LoVo (cell line): Measurements from ENCODE around the gene ADAMTS20.
"Not testable (repeated sequence)": the region's sequence is repeated elsewhere in the genome, so short reads cannot be mapped to it uniquely, and the experiment has no call there.

Source experiments
- DNase-seq: peaks from one replicate; pipeline ENCODE4 v3.0.0-alpha.2; 2016; ENCODE audit warnings: low spot score

ADAMTS20 gene

GRCh38 chr12:43551971-43552559 is at the start of gene ADAMTS20:
TSS of gene ADAMTS20 (minus strand) at chr12:43552203. CDS start at chr12:43551921, 282 bp downstream.
- no peak for DNase-seq

GRCh38 chr12:43599708-43600107 is 47.7 kb upstream of the ADAMTS20 start:
- DNase-seq = no peak

- no peak for DNase-seq
Measured at GRCh38 chr12:43599066-43599465, 47.1 kb upstream of the ADAMTS20 start.

GRCh38 chr12:43590307-43590706 is 38.3 kb upstream of the ADAMTS20 start:
- DNase-seq = no peak

- no peak for DNase-seq
Measured at GRCh38 chr12:43586646-43587245, 34.7 kb upstream of the ADAMTS20 start.

- DNase-seq = no peak
Measured at GRCh38 chr12:43585676-43586075, 33.7 kb upstream of the ADAMTS20 start.

- no peak for DNase-seq
Measured at GRCh38 chr12:43580601-43581000, 28.6 kb upstream of the ADAMTS20 start.

- no peak for DNase-seq
Measured at GRCh38 chr12:43579206-43579605, 27.2 kb upstream of the ADAMTS20 start.

- no peak for DNase-seq
Measured at GRCh38 chr12:43578782-43579181, 26.8 kb upstream of the ADAMTS20 start.

GRCh38 chr12:43577381-43577780 is 25.4 kb upstream of the ADAMTS20 start:
- DNase-seq = no peak

GRCh38 chr12:43576162-43576561 is 24.2 kb upstream of the ADAMTS20 start:
- DNase-seq = no peak

- no peak for DNase-seq
Measured at GRCh38 chr12:43571885-43572284, 19.9 kb upstream of the ADAMTS20 start.

GRCh38 chr12:43556057-43556456 is 4.1 kb upstream of the ADAMTS20 start:
- DNase-seq = no peak

GRCh38 chr12:43551279-43551970 is 578 bp downstream of the ADAMTS20 start:
- DNase-seq = no peak

GRCh38 chr12:43550831-43551271 is 1.2 kb downstream of the ADAMTS20 start:
- DNase-seq = no peak

- no peak for DNase-seq
Measured at GRCh38 chr12:43544703-43545102, 7.3 kb downstream of the ADAMTS20 start.

- no peak for DNase-seq
Measured at GRCh38 chr12:43540470-43540869, 11.5 kb downstream of the ADAMTS20 start.

GRCh38 chr12:43537675-43538074 is 14.3 kb downstream of the ADAMTS20 start:
- not testable (repeated sequence) for DNase-seq

GRCh38 chr12:43516045-43516444 is 36.0 kb downstream of the ADAMTS20 start:
- DNase-seq = no peak

GRCh38 chr12:43501703-43502102 is 50.3 kb downstream of the ADAMTS20 start:
- DNase-seq = peak; percentile 7

- no peak for DNase-seq
Measured at GRCh38 chr12:43493261-43493797, 58.7 kb downstream of the ADAMTS20 start.

GRCh38 chr12:43482311-43483085 is 69.5 kb downstream of the ADAMTS20 start:
- DNase-seq = no peak
